ENCODE data around the gene WSB1. TPM values are rescaled to one million over a fixed set of nuclear protein-coding genes. Genes with fewer than 3 reads are reported as not detected.
A peak's percentile ranks its signal among the peaks of the same experiment; 100 is the strongest.

The WSB1 gene
- total and polyA plus RNA-seq, 10 of the 15 experiments (the other 5 are each of a cell fraction or from before 2014, with no cell fraction given), result 26.6 to 458 (median 101) TPM

DNA sequence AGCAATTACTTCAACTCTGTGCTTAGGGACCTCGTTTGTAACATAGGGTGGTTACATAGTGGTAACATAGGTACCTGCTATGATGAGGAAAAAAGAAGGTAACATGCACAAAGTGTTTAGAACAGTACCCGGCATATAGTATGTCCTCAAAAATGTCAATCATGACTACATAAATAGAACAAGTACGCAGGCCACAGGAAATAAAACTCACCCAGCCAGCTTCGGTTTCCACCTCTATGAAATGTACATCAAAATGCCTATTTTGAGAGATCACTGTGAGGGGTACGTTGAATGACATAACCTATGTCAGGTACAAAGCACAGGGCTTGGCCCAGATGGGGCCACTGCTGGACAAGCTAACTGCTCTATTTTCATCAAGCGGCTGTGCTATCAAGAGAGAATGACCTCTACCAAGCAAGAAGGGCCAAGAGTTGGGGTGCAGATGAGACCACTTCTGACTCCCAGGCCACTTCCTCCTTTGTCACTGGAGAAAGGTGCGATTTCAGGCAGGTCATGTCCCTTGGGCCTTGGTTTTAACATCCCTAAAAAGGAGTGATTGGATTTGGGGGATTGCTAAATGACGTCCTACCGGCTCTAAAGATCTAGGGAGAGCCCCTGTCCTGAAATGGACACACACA, 45.4 kb downstream of the WSB1 start (continued):
- TF ChIP-seq, protein P1, sequence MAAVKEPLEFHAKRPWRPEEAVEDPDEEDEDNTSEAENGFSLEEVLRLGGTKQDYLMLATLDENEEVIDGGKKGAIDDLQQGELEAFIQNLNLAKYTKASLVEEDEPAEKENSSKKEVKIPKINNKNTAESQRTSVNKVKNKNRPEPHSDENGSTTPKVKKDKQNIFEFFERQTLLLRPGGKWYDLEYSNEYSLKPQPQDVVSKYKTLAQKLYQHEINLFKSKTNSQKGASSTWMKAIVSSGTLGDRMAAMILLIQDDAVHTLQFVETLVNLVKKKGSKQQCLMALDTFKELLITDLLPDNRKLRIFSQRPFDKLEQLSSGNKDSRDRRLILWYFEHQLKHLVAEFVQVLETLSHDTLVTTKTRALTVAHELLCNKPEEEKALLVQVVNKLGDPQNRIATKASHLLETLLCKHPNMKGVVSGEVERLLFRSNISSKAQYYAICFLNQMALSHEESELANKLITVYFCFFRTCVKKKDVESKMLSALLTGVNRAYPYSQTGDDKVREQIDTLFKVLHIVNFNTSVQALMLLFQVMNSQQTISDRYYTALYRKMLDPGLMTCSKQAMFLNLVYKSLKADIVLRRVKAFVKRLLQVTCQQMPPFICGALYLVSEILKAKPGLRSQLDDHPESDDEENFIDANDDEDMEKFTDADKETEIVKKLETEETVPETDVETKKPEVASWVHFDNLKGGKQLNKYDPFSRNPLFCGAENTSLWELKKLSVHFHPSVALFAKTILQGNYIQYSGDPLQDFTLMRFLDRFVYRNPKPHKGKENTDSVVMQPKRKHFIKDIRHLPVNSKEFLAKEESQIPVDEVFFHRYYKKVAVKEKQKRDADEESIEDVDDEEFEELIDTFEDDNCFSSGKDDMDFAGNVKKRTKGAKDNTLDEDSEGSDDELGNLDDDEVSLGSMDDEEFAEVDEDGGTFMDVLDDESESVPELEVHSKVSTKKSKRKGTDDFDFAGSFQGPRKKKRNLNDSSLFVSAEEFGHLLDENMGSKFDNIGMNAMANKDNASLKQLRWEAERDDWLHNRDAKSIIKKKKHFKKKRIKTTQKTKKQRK (IDR thresholded peaks at IDR 0.05; ENCODE audit: low read depth, low read length), result no peak
- TF ChIP-seq RUNX3 (IDR thresholded peaks at IDR 0.05; ENCODE audit: low read length) (peak; percentile 64), SRF (IDR thresholded peaks at IDR 0.05; ENCODE audit: low read depth in 2 of 2, low read length in 2 of 2) (no peak), RCOR1 (conservative IDR thresholded peaks at IDR 0.05; ENCODE audit: low read depth, low read length) (no peak), HDAC2 (IDR thresholded peaks at IDR 0.05) (no peak), NBN (IDR thresholded peaks at IDR 0.05) (no peak), PAX5 (IDR thresholded peaks at IDR 0.05; ENCODE audit: borderline replicate concordance, low read depth, low read length) (no peak), MXI1 (IDR thresholded peaks at IDR 0.05; ENCODE audit: low read depth, low read length) (no peak), MEF2B (IDR thresholded peaks at IDR 0.05; ENCODE audit: partially characterized antibody, poor library complexity, severe bottlenecking) (peak; percentile 48), CREB1 (IDR thresholded peaks at IDR 0.05; ENCODE audit: low read depth) (peak; percentile 37; the same call in 1 of the 2 replicates), NFIC (IDR thresholded peaks at IDR 0.05; ENCODE audit: low read depth, low read length) (no peak), JUND (IDR thresholded peaks at IDR 0.05; ENCODE audit: low read depth, low read length) (no peak), CREM (IDR thresholded peaks at IDR 0.05; ENCODE audit: low read depth) (peak; percentile 73), ZBED1 (IDR thresholded peaks at IDR 0.05; ENCODE audit: borderline replicate concordance) (no peak), BCL11A (IDR thresholded peaks at IDR 0.05; ENCODE audit: low read depth, low read length) (peak; percentile 1; the same call in 1 of the 2 replicates), CBX5 (IDR thresholded peaks at IDR 0.05; ENCODE audit: low read depth) (no peak), CBFB (IDR thresholded peaks at IDR 0.05; ENCODE audit: low read depth) (0 out of 2 replicates have a peak, but pooled peaks have one; percentile 35), ZNF622 (IDR thresholded peaks at IDR 0.05) (no peak), TBL1XR1 (IDR thresholded peaks at IDR 0.05; ENCODE audit: low read depth, low read length) (no peak), SIN3A (IDR thresholded peaks at IDR 0.05; ENCODE audit: low read depth, low read length) (no peak), YBX1 (IDR thresholded peaks at IDR 0.05) (no peak), SIX5 (IDR thresholded peaks at IDR 0.05; ENCODE audit: low read depth, low read length, severe bottlenecking) (no peak)
- TF ChIP-seq, protein P2, sequence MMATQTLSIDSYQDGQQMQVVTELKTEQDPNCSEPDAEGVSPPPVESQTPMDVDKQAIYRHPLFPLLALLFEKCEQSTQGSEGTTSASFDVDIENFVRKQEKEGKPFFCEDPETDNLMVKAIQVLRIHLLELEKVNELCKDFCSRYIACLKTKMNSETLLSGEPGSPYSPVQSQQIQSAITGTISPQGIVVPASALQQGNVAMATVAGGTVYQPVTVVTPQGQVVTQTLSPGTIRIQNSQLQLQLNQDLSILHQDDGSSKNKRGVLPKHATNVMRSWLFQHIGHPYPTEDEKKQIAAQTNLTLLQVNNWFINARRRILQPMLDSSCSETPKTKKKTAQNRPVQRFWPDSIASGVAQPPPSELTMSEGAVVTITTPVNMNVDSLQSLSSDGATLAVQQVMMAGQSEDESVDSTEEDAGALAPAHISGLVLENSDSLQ (IDR thresholded peaks at IDR 0.05), result peak; percentile 75
- TF ChIP-seq, protein P3, sequence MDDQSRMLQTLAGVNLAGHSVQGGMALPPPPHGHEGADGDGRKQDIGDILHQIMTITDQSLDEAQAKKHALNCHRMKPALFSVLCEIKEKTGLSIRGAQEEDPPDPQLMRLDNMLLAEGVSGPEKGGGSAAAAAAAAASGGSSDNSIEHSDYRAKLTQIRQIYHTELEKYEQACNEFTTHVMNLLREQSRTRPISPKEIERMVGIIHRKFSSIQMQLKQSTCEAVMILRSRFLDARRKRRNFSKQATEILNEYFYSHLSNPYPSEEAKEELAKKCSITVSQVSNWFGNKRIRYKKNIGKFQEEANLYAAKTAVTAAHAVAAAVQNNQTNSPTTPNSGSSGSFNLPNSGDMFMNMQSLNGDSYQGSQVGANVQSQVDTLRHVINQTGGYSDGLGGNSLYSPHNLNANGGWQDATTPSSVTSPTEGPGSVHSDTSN (IDR thresholded peaks at IDR 0.05; ENCODE audit: insufficient replicate concordance, low read depth, low read length), result no peak
- TF ChIP-seq, protein P4, sequence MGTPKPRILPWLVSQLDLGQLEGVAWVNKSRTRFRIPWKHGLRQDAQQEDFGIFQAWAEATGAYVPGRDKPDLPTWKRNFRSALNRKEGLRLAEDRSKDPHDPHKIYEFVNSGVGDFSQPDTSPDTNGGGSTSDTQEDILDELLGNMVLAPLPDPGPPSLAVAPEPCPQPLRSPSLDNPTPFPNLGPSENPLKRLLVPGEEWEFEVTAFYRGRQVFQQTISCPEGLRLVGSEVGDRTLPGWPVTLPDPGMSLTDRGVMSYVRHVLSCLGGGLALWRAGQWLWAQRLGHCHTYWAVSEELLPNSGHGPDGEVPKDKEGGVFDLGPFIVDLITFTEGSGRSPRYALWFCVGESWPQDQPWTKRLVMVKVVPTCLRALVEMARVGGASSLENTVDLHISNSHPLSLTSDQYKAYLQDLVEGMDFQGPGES (IDR thresholded peaks at IDR 0.05), result no peak
- TF ChIP-seq, protein P5, sequence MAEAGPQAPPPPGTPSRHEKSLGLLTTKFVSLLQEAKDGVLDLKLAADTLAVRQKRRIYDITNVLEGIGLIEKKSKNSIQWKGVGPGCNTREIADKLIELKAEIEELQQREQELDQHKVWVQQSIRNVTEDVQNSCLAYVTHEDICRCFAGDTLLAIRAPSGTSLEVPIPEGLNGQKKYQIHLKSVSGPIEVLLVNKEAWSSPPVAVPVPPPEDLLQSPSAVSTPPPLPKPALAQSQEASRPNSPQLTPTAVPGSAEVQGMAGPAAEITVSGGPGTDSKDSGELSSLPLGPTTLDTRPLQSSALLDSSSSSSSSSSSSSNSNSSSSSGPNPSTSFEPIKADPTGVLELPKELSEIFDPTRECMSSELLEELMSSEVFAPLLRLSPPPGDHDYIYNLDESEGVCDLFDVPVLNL (IDR thresholded peaks at IDR 0.05; ENCODE audit: low read depth, low read length), result no peak

All from GM12878 (cell line).